DOHH2 (cell line): ENCODE results near the gene TMPRSS2.

Source experiments
- EZH2phosphoT487 ChIP-seq: fragments of 200-600 bp; sonication (generic); IDR thresholded peaks from 2 replicates; pipeline ENCODE4 v1.6.1; 2017; ENCODE audit warnings: borderline replicate concordance, mild to moderate bottlenecking, antibody characterized with exemption, low read length, moderate library complexity, mixed read lengths
- TF ChIP-seq, protein P1 (sequence below): fragments of 200-600 bp; sonication (generic); IDR thresholded peaks from one replicate; pipeline ENCODE4 v1.5.1; 2014; ENCODE audit warnings: antibody characterized with exemption, mild to moderate bottlenecking, low read depth, low read length; ENCODE audit not compliant: poor library complexity, severe bottlenecking

GRCh38 chr21:41488080-41488479 is 19.9 kb downstream of the TMPRSS2 start:
- TF ChIP-seq, protein P1, sequence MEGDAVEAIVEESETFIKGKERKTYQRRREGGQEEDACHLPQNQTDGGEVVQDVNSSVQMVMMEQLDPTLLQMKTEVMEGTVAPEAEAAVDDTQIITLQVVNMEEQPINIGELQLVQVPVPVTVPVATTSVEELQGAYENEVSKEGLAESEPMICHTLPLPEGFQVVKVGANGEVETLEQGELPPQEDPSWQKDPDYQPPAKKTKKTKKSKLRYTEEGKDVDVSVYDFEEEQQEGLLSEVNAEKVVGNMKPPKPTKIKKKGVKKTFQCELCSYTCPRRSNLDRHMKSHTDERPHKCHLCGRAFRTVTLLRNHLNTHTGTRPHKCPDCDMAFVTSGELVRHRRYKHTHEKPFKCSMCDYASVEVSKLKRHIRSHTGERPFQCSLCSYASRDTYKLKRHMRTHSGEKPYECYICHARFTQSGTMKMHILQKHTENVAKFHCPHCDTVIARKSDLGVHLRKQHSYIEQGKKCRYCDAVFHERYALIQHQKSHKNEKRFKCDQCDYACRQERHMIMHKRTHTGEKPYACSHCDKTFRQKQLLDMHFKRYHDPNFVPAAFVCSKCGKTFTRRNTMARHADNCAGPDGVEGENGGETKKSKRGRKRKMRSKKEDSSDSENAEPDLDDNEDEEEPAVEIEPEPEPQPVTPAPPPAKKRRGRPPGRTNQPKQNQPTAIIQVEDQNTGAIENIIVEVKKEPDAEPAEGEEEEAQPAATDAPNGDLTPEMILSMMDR = no peak
- no peak for TF ChIP-seq EZH2phosphoT487
